Measurements from ENCODE around the gene CCDC18.

GRCh38 chr1:93262645-93263044, 82.1 kb downstream of the CCDC18 start:
- TF ChIP-seq CTCF (IDR thresholded peaks at IDR 0.05) (no peak), POLR2A (IDR thresholded peaks at IDR 0.05) (no peak), EP300 (IDR thresholded peaks at IDR 0.05) (no peak)
